A549 (cell line): ENCODE measurements around the gene MRPL51. TPM values are rescaled to one million over a fixed set of nuclear protein-coding genes. Genes with fewer than 3 reads are reported as not detected.

Experiments
- CEBPB ChIP-seq, 2 experiments: fragments of >200 bp in 1 of 2; sonication (Bioruptor Twin) in 1 of 2; formaldehyde crosslinking in 1 of 2; IDR thresholded peaks; 2 replicates each; pipeline ENCODE4 v1.6.1; 2012 to 2016
- CTCF ChIP-seq: fragments of >200 bp; sonication (Bioruptor Twin); formaldehyde crosslinking; IDR thresholded peaks from 3 replicates; pipeline ENCODE4 v1.5.1; 2016
- EHF ChIP-seq: fragments of 250-450 bp; sonication (Bioruptor Pico); IDR thresholded peaks from 2 replicates; pipeline ENCODE4 v1.5.0; 2020; ENCODE audit warnings: mild to moderate bottlenecking
- EHMT2 ChIP-seq: fragments of 200-600 bp; sonication (generic); IDR thresholded peaks from 2 replicates; pipeline ENCODE4 v1.6.1; 2016; ENCODE audit warnings: antibody characterized with exemption, low read depth, mild to moderate bottlenecking, moderate library complexity
- ESRRA ChIP-seq: fragments of 150-350 bp; IDR thresholded peaks from 2 replicates; pipeline ENCODE4 v1.6.1; 2014; ENCODE audit warnings: mild to moderate bottlenecking, low read length, borderline replicate concordance
- FOSB ChIP-seq: fragments of 250-450 bp; sonication (Bioruptor Pico); IDR thresholded peaks from 2 replicates; pipeline ENCODE4 v1.5.0; 2020; ENCODE audit warnings: mild to moderate bottlenecking, moderate library complexity
- GATA3 ChIP-seq: IDR thresholded peaks from 2 replicates; pipeline ENCODE4 v1.6.1; 2012; ENCODE audit warnings: borderline replicate concordance
- HOXB5 ChIP-seq: fragments of 250-450 bp; sonication (Bioruptor Pico); IDR thresholded peaks from 2 replicates; pipeline ENCODE4 v1.5.0; 2020; ENCODE audit warnings: mild to moderate bottlenecking, moderate library complexity
- JUN ChIP-seq, 2 experiments: fragments of >200 bp; sonication (Bioruptor Twin); formaldehyde crosslinking; IDR thresholded peaks; 2 replicates in 1 of 2; 3 replicates in 1 of 2; pipeline ENCODE4 v1.6.1; 2016 to 2017
- KDM1A ChIP-seq: fragments of 200-600 bp; sonication (generic); IDR thresholded peaks from 2 replicates; pipeline ENCODE4 v1.6.1; 2016; ENCODE audit warnings: low read depth, mild to moderate bottlenecking
- MYC ChIP-seq: IDR thresholded peaks from 2 replicates; pipeline ENCODE4 v1.6.1; 2012; ENCODE audit warnings: mild to moderate bottlenecking, inconsistent platforms, low read length, improper control_type of control experiment, borderline replicate concordance
- NFE2L2 ChIP-seq: fragments of 150-350 bp; conservative IDR thresholded peaks from 2 replicates; pipeline ENCODE4 v1.6.1; 2014; ENCODE audit warnings: low read length
- NPAS2 ChIP-seq: fragments of 250-450 bp; sonication (Bioruptor Pico); IDR thresholded peaks from 2 replicates; pipeline ENCODE4 v1.8.0; 2022; ENCODE audit warnings: mild to moderate bottlenecking, moderate library complexity, borderline replicate concordance
- NR3C1 ChIP-seq: fragments of >200 bp; sonication (Bioruptor Twin); formaldehyde crosslinking; IDR thresholded peaks from 3 replicates; pipeline ENCODE4 v1.6.1; 2017
- PHF8 ChIP-seq: fragments of 200-600 bp; sonication (generic); IDR thresholded peaks from 2 replicates; pipeline ENCODE4 v1.6.1; 2016; ENCODE audit warnings: low read depth, mild to moderate bottlenecking, antibody characterized with exemption, moderate library complexity, borderline replicate concordance
- POLR2A ChIP-seq: IDR thresholded peaks from 2 replicates; pipeline ENCODE4 v1.6.1; 2012; ENCODE audit warnings: mild to moderate bottlenecking, low read length
- POLR2AphosphoS2 ChIP-seq: conservative IDR thresholded peaks from 2 replicates; pipeline ENCODE4 v1.6.1; 2012; ENCODE audit warnings: low read length, improper control_type of control experiment, inconsistent platforms
- RARB ChIP-seq: fragments of 250-450 bp; sonication (Bioruptor Pico); IDR thresholded peaks from 2 replicates; pipeline ENCODE4 v1.8.0; 2021; ENCODE audit warnings: mild to moderate bottlenecking, moderate library complexity
- RCOR1 ChIP-seq: fragments of 150-350 bp; IDR thresholded peaks from 2 replicates; pipeline ENCODE4 v1.6.1; 2014; ENCODE audit warnings: antibody characterized with exemption, low read length, low read depth
- RNF2 ChIP-seq: fragments of 200-600 bp; sonication (generic); IDR thresholded peaks from 2 replicates; pipeline ENCODE4 v1.6.1; 2016; ENCODE audit warnings: low read depth, mild to moderate bottlenecking, antibody characterized with exemption, moderate library complexity, borderline replicate concordance
- SMC3 ChIP-seq: fragments of >200 bp; sonication (Bioruptor Twin); formaldehyde crosslinking; IDR thresholded peaks from 3 replicates; pipeline ENCODE4 v1.6.1; 2018; ENCODE audit warnings: inconsistent platforms
- TFCP2L1 ChIP-seq: fragments of 250-450 bp; sonication (Bioruptor Pico); IDR thresholded peaks from 2 replicates; pipeline ENCODE4 v1.5.0; 2021; ENCODE audit warnings: mild to moderate bottlenecking
- ZNF302 ChIP-seq: fragments of 250-450 bp; sonication (Bioruptor Pico); IDR thresholded peaks from 2 replicates; pipeline ENCODE4 v1.9.0; 2021; ENCODE audit warnings: inconsistent platforms, mild to moderate bottlenecking, moderate library complexity
- polyA plus RNA-seq, 4 experiments: library from polyadenylated mRNA; depleted of rRNA in 3 of 4; stranded (reverse); fragments of >200 nt; fragmentation: RNase III in 1 of 4; extraction: RNeasy Plus Mini Kit Qiagen cat#74134 plus additional on column Dnase treatment in 1 of 4; gene quantifications; 2 replicates in 3 of 4; 3 replicates in 1 of 4; pipeline ENCODE4 v1.2.3, GENCODE V29; 2011 to 2017
- TF ChIP-seq, protein P1 (sequence below): fragments of 150-350 bp; IDR thresholded peaks from 2 replicates; pipeline ENCODE4 v1.6.1; 2014; ENCODE audit warnings: low read depth, mild to moderate bottlenecking, low read length
- TF ChIP-seq, protein P2 (sequence below): fragments of >200 bp; sonication (Bioruptor Twin); formaldehyde crosslinking; IDR thresholded peaks from 3 replicates; pipeline ENCODE4 v1.6.1; 2016
- TF ChIP-seq, protein P3 (sequence below): IDR thresholded peaks from 2 replicates; pipeline ENCODE4 v1.6.1; 2012

The MRPL51 gene
- polyA plus RNA-seq, 2 of the 4 experiments (the other 2 are of a cell fraction), result 272 to 337 TPM

GRCh38 chr12:6532051-6532926, 39.2 kb upstream of the MRPL51 start (continued):
- TF ChIP-seq CTCF (no peak), NR3C1 (no peak), CEBPB (IDR thresholded peaks at IDR 0.05) (no peak), POLR2AphosphoS2 (no peak), KDM1A (no peak), TFCP2L1 (0 out of 2 replicates have a peak, but pooled peaks have one; percentile 11), MYC (peak; percentile 53; the same call in 1 of the 2 replicates), GATA3 (peak; percentile 29; the same call in 1 of the 2 replicates), ESRRA (no peak), JUN (IDR thresholded peaks at IDR 0.05) (peak; percentile 47 to 74; a peak in 2 of 5 replicates), NPAS2 (CRISPR knock-in tag) (no peak), SMC3 (no peak), RARB (no peak), EHF (CRISPR knock-in tag) (peak; percentile 13; the same call in 1 of the 2 replicates), EHMT2 (no peak), RNF2 (no peak), RCOR1 (no peak), FOSB (CRISPR knock-in tag) (no peak; the same call in 1 of the 2 replicates), ZNF302 (CRISPR knock-in tag) (no peak; the same call in 1 of the 2 replicates), POLR2A (peak; percentile 58), PHF8 (no peak), NFE2L2 (peak; percentile 73), HOXB5 (no peak)
- TF ChIP-seq, protein P1, sequence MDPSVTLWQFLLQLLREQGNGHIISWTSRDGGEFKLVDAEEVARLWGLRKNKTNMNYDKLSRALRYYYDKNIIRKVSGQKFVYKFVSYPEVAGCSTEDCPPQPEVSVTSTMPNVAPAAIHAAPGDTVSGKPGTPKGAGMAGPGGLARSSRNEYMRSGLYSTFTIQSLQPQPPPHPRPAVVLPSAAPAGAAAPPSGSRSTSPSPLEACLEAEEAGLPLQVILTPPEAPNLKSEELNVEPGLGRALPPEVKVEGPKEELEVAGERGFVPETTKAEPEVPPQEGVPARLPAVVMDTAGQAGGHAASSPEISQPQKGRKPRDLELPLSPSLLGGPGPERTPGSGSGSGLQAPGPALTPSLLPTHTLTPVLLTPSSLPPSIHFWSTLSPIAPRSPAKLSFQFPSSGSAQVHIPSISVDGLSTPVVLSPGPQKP, result no peak
- TF ChIP-seq, protein P2, sequence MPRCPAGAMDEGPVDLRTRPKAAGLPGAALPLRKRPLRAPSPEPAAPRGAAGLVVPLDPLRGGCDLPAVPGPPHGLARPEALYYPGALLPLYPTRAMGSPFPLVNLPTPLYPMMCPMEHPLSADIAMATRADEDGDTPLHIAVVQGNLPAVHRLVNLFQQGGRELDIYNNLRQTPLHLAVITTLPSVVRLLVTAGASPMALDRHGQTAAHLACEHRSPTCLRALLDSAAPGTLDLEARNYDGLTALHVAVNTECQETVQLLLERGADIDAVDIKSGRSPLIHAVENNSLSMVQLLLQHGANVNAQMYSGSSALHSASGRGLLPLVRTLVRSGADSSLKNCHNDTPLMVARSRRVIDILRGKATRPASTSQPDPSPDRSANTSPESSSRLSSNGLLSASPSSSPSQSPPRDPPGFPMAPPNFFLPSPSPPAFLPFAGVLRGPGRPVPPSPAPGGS, result peak; percentile 23; the same call in 1 of the 3 replicates
- TF ChIP-seq, protein P3, sequence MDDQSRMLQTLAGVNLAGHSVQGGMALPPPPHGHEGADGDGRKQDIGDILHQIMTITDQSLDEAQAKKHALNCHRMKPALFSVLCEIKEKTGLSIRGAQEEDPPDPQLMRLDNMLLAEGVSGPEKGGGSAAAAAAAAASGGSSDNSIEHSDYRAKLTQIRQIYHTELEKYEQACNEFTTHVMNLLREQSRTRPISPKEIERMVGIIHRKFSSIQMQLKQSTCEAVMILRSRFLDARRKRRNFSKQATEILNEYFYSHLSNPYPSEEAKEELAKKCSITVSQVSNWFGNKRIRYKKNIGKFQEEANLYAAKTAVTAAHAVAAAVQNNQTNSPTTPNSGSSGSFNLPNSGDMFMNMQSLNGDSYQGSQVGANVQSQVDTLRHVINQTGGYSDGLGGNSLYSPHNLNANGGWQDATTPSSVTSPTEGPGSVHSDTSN, result peak; percentile 67
- TF ChIP-seq, all 56 proteins: peak for 16
